A549 treated with DMSO at 1 μM for 4 hours (cell line): ENCODE data around the gene GOLGA6L4. TPM values are rescaled to one million over a fixed set of nuclear protein-coding genes. Genes with fewer than 3 reads are reported as not detected.

Experiments used
- total RNA-seq: library from RNA; stranded (reverse); fragments of 200-300 nt; extraction: Qiagen RNA extraction; gene quantifications from 5 replicates; pipeline ENCODE4 v1.2.3, GENCODE V29; 2022; ENCODE audit warnings: low read depth

Gene GOLGA6L4
- total RNA-seq, result 0.28 to 1.4 TPM (median 1.1 TPM) in 5 replicates

GRCh38 chr15:84235573-84235972, at the start of gene GOLGA6L4:
TSS of gene GOLGA6L4 (plus strand) at chr15:84235773. CDS start at chr15:84235835, 62 bp downstream.

